Parathyroid adenoma (tissue), 2 donors: ENCODE measurements around the gene GALNT5.

Source experiments
- H2AFZ ChIP-seq: fragments of 300-600 bp; sonication (generic); one replicate; pipeline ENCODE4 v1.7.0; 2017; ENCODE audit warnings: antibody characterized with exemption, mild to moderate bottlenecking
- H3K27ac ChIP-seq: fragments of 300-600 bp; sonication (generic); one replicate; pipeline ENCODE4 v1.7.0; 2017
- H3K27me3 ChIP-seq: fragments of 300-600 bp; sonication (generic); one replicate; pipeline ENCODE4 v1.7.0; 2017; ENCODE audit warnings: low read length; ENCODE audit not compliant: control insufficient read depth, insufficient read depth
- H3K36me3 ChIP-seq: fragments of 300-600 bp; sonication (generic); one replicate; pipeline ENCODE4 v1.7.0; 2017; ENCODE audit warnings: low read length; ENCODE audit not compliant: control insufficient read depth, insufficient read depth
- H3K4me1 ChIP-seq: fragments of 300-600 bp; sonication (generic); one replicate; pipeline ENCODE4 v1.7.0; 2017; ENCODE audit warnings: control low read depth
- H3K4me2 ChIP-seq: fragments of 300-600 bp; sonication (generic); one replicate; pipeline ENCODE4 v1.7.0; 2017; ENCODE audit warnings: low read length
- H3K4me3 ChIP-seq: fragments of 300-600 bp; sonication (generic); one replicate; pipeline ENCODE4 v1.7.0; 2017; ENCODE audit warnings: low read depth, low read length
- H3K79me2 ChIP-seq: fragments of 300-600 bp; sonication (generic); one replicate; pipeline ENCODE4 v1.7.0; 2017; ENCODE audit warnings: control low read depth
- H3K9ac ChIP-seq: fragments of 300-600 bp; sonication (generic); one replicate; pipeline ENCODE4 v1.7.0; 2017; ENCODE audit warnings: mild to moderate bottlenecking
- H3K9me3 ChIP-seq: fragments of 300-600 bp; sonication (generic); one replicate; pipeline ENCODE4 v1.7.0; 2017; ENCODE audit warnings: low read length; ENCODE audit not compliant: control insufficient read depth
- TF ChIP-seq, protein P1 (sequence below): fragments of 300-600 bp; sonication (generic); IDR thresholded peaks from one replicate; pipeline ENCODE4 v1.7.0; 2017; ENCODE audit warnings: antibody characterized with exemption, mild to moderate bottlenecking
- donor health status: primary hyperparathyroidism.

The GALNT5 gene

GRCh38 chr2:157327621-157328500 lies 70.4 kb downstream of the GALNT5 start:
- Histone ChIP-seq H2AFZ (no peak overlapping the region), H3K4me2 (no peak overlapping the region), H3K9me3 (no peaks in the 10 kb centered on the region), H3K36me3 (no peaks in the 10 kb centered on the region), H3K27me3 (no peaks in the 10 kb centered on the region), H3K4me3 (no peak overlapping the region), H3K79me2 (no peaks in the 10 kb centered on the region), H3K27ac (no peak overlapping the region), H3K9ac (no peak overlapping the region), H3K4me1 (no peaks in the 10 kb centered on the region)
- TF ChIP-seq, protein P1, sequence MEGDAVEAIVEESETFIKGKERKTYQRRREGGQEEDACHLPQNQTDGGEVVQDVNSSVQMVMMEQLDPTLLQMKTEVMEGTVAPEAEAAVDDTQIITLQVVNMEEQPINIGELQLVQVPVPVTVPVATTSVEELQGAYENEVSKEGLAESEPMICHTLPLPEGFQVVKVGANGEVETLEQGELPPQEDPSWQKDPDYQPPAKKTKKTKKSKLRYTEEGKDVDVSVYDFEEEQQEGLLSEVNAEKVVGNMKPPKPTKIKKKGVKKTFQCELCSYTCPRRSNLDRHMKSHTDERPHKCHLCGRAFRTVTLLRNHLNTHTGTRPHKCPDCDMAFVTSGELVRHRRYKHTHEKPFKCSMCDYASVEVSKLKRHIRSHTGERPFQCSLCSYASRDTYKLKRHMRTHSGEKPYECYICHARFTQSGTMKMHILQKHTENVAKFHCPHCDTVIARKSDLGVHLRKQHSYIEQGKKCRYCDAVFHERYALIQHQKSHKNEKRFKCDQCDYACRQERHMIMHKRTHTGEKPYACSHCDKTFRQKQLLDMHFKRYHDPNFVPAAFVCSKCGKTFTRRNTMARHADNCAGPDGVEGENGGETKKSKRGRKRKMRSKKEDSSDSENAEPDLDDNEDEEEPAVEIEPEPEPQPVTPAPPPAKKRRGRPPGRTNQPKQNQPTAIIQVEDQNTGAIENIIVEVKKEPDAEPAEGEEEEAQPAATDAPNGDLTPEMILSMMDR, result peak; percentile 90

DNA sequence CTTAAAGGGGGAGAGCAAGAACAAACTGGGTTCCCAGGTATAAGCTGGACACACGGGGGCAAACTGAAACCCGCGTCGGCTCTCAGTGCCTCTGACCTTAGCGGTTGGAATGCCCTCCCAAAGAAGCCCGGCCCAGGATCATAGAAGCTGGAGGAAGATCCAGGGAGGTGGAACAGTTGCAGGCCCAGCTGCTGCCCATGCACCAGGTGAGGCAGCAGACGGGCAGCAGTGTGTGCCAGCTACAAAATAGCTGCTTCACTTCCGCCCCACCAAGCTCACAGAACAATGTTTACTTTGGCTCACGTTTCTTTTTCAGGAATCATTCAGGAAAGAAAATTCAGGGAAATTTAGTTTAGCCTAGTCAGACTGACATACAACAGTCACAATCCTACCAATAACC lies 72.0 kb downstream of the GALNT5 start:
- Histone ChIP-seq H3K9me3 (no peaks in the 10 kb centered on the region), H3K4me2 (no peak overlapping the region), H3K79me2 (no peaks in the 10 kb centered on the region), H3K4me3 (no peak overlapping the region), H3K36me3 (no peaks in the 10 kb centered on the region), H3K9ac (no peak overlapping the region), H3K27me3 (no peaks in the 10 kb centered on the region), H2AFZ (no peak overlapping the region), H3K4me1 (no peaks in the 10 kb centered on the region), H3K27ac (no peak overlapping the region)
- TF ChIP-seq, protein P1, result no peak

- no peaks in the 10 kb centered on the region for H3K4me1 ChIP-seq
Measured at GRCh38 chr2:157333304-157334047, 76.0 kb downstream of the GALNT5 start.

DNA sequence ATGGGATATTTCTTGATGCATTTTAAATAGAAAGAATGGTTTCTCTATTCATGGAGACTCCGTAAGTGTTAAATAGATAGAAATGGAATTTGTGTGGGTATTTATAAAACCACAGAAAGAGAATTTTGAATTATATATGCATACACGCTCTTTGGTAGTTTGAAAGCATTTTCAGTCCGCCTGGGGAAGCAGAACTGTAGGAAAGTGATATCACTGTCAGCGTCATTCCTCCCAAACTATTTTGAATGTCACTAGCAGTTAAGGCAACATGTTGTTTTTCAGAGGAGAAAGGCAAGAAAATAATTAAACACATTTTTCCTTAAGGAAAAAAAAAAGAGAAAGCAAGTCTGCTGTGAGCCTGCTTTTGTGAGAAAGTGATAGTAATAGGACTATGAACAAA lies 76.8 kb downstream of the GALNT5 start:
- no peak overlapping the region for H2AFZ ChIP-seq
- no peak overlapping the region for H3K27ac ChIP-seq
- no peaks in the 10 kb centered on the region for H3K9me3 ChIP-seq
- no peaks in the 10 kb centered on the region for H3K79me2 ChIP-seq
- no peak overlapping the region for H3K4me2 ChIP-seq
- no peaks in the 10 kb centered on the region for H3K4me1 ChIP-seq
- no peak overlapping the region for H3K4me3 ChIP-seq
- H3K9ac ChIP-seq, result no peak overlapping the region
- TF ChIP-seq, protein P1, result no peak
- H3K27me3 ChIP-seq, result no peaks in the 10 kb centered on the region
- no peaks in the 10 kb centered on the region for H3K36me3 ChIP-seq

More at GRCh38 chr2:157333304-157334047, 76.0 kb downstream of the GALNT5 start:
- Histone ChIP-seq H3K79me2 (no peaks in the 10 kb centered on the region), H3K4me3 (no peak overlapping the region), H3K4me2 (no peak overlapping the region), H3K27ac (no peak overlapping the region), H2AFZ (no peak overlapping the region), H3K36me3 (no peaks in the 10 kb centered on the region), H3K27me3 (no peaks in the 10 kb centered on the region), H3K9ac (no peak overlapping the region), H3K9me3 (no peaks in the 10 kb centered on the region)
- TF ChIP-seq, protein P1, result no peak
